HepG2 (cell line): Measurements from ENCODE around the gene C20orf141.

Source experiments
- EHMT2 ChIP-seq: fragments of 200-600 bp; sonication (generic); IDR thresholded peaks from 2 replicates; pipeline ENCODE4 v1.7.0; 2017; ENCODE audit warnings: antibody characterized with exemption, low read depth, low read length, borderline replicate concordance
- ELF4 ChIP-seq: sonication (generic); formaldehyde crosslinking; IDR thresholded peaks from 2 replicates; pipeline ENCODE4 v1.5.0; 2020; ENCODE audit warnings: missing genetic modification reagents, mild to moderate bottlenecking, moderate library complexity, borderline replicate concordance
- GATA4 ChIP-seq: sonication (generic); IDR thresholded peaks from 2 replicates; pipeline ENCODE4 v1.6.1; 2016; ENCODE audit warnings: antibody characterized with exemption, low read depth, borderline replicate concordance
- KAT8 ChIP-seq: IDR thresholded peaks from 2 replicates; pipeline ENCODE4 v1.6.1; 2016; ENCODE audit warnings: missing genetic modification reagents, missing compliant biosample characterization
- RAD51 ChIP-seq: fragments of 450-650 bp; IDR thresholded peaks from 2 replicates; pipeline ENCODE4 v1.6.1; 2016; ENCODE audit warnings: borderline replicate concordance
- ZNF274 ChIP-seq: sonication (generic); formaldehyde crosslinking; IDR thresholded peaks from 2 replicates; pipeline ENCODE4 v1.5.1; 2020; ENCODE audit warnings: mild to moderate bottlenecking, missing genetic modification reagents
- ZNF644 ChIP-seq: IDR thresholded peaks from 2 replicates; pipeline ENCODE4 v1.6.1; 2016; ENCODE audit warnings: low read depth
- ZSCAN29 ChIP-seq: sonication (generic); formaldehyde crosslinking; conservative IDR thresholded peaks from 2 replicates; pipeline ENCODE4 v1.4.0; 2020; ENCODE audit warnings: mild to moderate bottlenecking, missing genetic modification reagents
- TF ChIP-seq, protein P1 (sequence below): sonication (generic); formaldehyde crosslinking; IDR thresholded peaks from 2 replicates; pipeline ENCODE4 v1.5.0; 2020; ENCODE audit warnings: mild to moderate bottlenecking, missing genetic modification reagents, moderate library complexity
- TF ChIP-seq, protein P2 (sequence below), 2 experiments: IDR thresholded peaks; 2 replicates each; pipeline ENCODE4 v1.6.1; 2011 to 2012; ENCODE audit warnings: low read length in 2 of 2, borderline replicate concordance in 1 of 2, low read depth in 1 of 2, mild to moderate bottlenecking in 1 of 2, moderate library complexity in 1 of 2

DNA sequence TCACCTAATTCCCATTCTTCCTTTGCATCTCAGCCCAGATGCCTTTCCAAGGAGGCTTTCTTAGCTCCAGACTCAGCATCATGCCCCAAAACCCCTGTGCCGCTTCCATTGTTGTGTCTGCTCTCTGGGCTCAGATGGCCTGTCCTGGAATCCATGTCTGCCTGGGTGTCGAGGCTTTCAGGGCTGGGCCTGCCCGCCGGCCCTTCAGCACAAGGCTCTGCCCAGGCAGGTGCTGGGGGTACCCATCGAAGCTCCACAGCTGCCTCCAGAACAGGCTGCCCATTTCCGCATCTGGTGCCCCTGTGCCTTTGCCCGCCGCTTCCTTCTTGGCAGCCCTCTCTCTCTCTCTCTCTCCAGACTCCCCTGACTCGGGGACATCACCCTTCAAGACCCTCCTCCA, 15.5 kb upstream of the C20orf141 start:
- TF ChIP-seq, protein P1, sequence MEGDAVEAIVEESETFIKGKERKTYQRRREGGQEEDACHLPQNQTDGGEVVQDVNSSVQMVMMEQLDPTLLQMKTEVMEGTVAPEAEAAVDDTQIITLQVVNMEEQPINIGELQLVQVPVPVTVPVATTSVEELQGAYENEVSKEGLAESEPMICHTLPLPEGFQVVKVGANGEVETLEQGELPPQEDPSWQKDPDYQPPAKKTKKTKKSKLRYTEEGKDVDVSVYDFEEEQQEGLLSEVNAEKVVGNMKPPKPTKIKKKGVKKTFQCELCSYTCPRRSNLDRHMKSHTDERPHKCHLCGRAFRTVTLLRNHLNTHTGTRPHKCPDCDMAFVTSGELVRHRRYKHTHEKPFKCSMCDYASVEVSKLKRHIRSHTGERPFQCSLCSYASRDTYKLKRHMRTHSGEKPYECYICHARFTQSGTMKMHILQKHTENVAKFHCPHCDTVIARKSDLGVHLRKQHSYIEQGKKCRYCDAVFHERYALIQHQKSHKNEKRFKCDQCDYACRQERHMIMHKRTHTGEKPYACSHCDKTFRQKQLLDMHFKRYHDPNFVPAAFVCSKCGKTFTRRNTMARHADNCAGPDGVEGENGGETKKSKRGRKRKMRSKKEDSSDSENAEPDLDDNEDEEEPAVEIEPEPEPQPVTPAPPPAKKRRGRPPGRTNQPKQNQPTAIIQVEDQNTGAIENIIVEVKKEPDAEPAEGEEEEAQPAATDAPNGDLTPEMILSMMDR (CRISPR knock-in tag): no peak
- TF ChIP-seq KAT8 (CRISPR knock-in tag) (no peak), ZNF274 (no peak), EHMT2 (no peak), ZNF644 (CRISPR knock-in tag) (no peak), RAD51 (no peak), ZSCAN29 (CRISPR knock-in tag) (no peak), GATA4 (no peak), ELF4 (CRISPR knock-in tag) (no peak)
- TF ChIP-seq, protein P2, sequence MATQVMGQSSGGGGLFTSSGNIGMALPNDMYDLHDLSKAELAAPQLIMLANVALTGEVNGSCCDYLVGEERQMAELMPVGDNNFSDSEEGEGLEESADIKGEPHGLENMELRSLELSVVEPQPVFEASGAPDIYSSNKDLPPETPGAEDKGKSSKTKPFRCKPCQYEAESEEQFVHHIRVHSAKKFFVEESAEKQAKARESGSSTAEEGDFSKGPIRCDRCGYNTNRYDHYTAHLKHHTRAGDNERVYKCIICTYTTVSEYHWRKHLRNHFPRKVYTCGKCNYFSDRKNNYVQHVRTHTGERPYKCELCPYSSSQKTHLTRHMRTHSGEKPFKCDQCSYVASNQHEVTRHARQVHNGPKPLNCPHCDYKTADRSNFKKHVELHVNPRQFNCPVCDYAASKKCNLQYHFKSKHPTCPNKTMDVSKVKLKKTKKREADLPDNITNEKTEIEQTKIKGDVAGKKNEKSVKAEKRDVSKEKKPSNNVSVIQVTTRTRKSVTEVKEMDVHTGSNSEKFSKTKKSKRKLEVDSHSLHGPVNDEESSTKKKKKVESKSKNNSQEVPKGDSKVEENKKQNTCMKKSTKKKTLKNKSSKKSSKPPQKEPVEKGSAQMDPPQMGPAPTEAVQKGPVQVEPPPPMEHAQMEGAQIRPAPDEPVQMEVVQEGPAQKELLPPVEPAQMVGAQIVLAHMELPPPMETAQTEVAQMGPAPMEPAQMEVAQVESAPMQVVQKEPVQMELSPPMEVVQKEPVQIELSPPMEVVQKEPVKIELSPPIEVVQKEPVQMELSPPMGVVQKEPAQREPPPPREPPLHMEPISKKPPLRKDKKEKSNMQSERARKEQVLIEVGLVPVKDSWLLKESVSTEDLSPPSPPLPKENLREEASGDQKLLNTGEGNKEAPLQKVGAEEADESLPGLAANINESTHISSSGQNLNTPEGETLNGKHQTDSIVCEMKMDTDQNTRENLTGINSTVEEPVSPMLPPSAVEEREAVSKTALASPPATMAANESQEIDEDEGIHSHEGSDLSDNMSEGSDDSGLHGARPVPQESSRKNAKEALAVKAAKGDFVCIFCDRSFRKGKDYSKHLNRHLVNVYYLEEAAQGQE (IDR thresholded peaks at IDR 0.05; ENCODE audit: borderline replicate concordance in 1 of 2, low read depth in 1 of 2, low read length in 2 of 2): no peak
